Activated B cell treated with CpG ODN at 0.5 μM for 24 hours (primary cell): ENCODE measurements around the gene TMEM200A. TPM values are rescaled to one million over a fixed set of nuclear protein-coding genes. Genes with fewer than 3 reads are reported as not detected.

Experiments
- ATAC-seq: fragments of 200-7000 bp; cut with Tn5 transposase; one replicate; pipeline ENCODE4 v1.10.0; 2021; ENCODE audit warnings: low read depth, mild to moderate bottlenecking, moderate library complexity
- CTCF ChIA-PET: fragments of 350-600 bp; sonication (Branson Sonifier 250); formaldehyde crosslinking; loops from one replicate; lab custom pipeline; 2021; ENCODE audit warnings: antibody characterized with exemption; lab: Charles Lee
- POLR2A ChIA-PET: fragments of 350-600 bp; sonication (Branson Sonifier 250); formaldehyde crosslinking; loops from one replicate; lab custom pipeline; 2021; ENCODE audit warnings: antibody characterized with exemption; lab: Charles Lee
- DNase-seq: peaks from one replicate; pipeline ENCODE4 v3.0.0; 2022
- H3K27ac Mint-ChIP-seq: one replicate; pipeline ENCODE4 v1.8.0; 2020; ENCODE audit warnings: mixed read lengths
- H3K27me3 Mint-ChIP-seq: one replicate; pipeline ENCODE4 v1.8.0; 2021; ENCODE audit warnings: mixed read lengths
- H3K36me3 Mint-ChIP-seq: one replicate; pipeline ENCODE4 v1.8.0; 2021; ENCODE audit warnings: low read depth, mixed read lengths
- H3K4me1 Mint-ChIP-seq: one replicate; pipeline ENCODE4 v1.8.0; 2021; ENCODE audit warnings: mixed read lengths
- H3K4me3 Mint-ChIP-seq: one replicate; pipeline ENCODE4 v1.8.0; 2020; ENCODE audit warnings: mild to moderate bottlenecking, mixed read lengths
- H3K9me3 Mint-ChIP-seq: one replicate; pipeline ENCODE4 v1.8.0; 2020; ENCODE audit warnings: mixed read lengths
- CTCF ChIP-seq: fragments of 200-600 bp; IDR thresholded peaks from one replicate; pipeline ENCODE4 v1.8.0; 2022; ENCODE audit warnings: antibody characterized with exemption, mild to moderate bottlenecking
- intact Hi-C: fragments of 100-400 bp; cut with micrococcal nuclease; formaldehyde crosslinking; loops from one replicate; pipeline ENCODE4 v1.15.1; 2024
- total RNA-seq: library from RNA; stranded (reverse); gene quantifications from 2 replicates; pipeline ENCODE4 v1.2.3, GENCODE V29; 2022

TMEM200A gene
- total RNA-seq, 1 donor from 2014 or later, result 1.1 TPM

GRCh38 chr6:130381459-130382380, 15.9 kb downstream of the TMEM200A start:
- intact Hi-C loops, result no loop called here
- no peak for DNase-seq
- no peak for TF ChIP-seq CTCF
- Mint-ChIP-seq H3K27me3 (no peaks in the 10 kb centered on the region), H3K9me3 (no peaks in the 10 kb centered on the region), H3K27ac (no peak overlapping the region), H3K4me1 (peaks cover 6% of the 10 kb centered on the region), H3K4me3 (no peak overlapping the region), H3K36me3 (no peaks in the 10 kb centered on the region)
- no peak for ATAC-seq
- CTCF ChIA-PET, result interaction anchor here (1.0 kb wide), 1 partner anchor 12 kb away, joined by 3 read pairs; no protein-coding TSS in a partner anchor
- POLR2A ChIA-PET, result no interaction called here

DNA sequence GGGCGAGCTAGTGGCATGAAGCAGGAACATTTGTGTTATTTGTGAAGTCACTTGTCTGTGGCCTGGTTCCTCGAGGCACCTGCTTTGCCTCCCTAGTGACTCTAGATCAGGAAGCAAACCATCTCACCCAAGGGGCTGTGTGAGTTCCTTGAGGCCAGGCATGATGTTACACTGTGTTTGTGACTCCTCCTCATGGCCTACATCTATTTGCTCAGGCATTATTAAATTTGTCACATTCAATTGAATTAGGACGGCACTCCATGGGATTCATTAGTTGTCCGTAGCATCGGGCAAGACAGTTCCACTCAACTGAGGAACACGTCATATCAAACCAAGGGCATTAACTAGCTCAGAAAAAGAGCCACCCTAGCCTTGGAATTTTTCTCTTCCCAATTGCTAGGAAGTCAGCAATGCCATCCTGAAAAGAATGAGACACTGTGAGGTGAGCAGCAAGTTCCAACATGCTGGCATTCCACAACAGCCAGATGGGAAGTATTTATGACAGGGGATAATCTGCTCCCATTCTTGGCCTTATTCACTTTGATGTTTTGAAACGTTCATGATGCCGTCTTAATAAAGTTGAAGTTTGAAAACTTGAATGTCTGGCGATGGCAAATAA, 17.2 kb downstream of the TMEM200A start:
- no peak overlapping the region for H3K27ac Mint-ChIP-seq
- ChIA-PET POLR2A (no interaction called here), CTCF (no interaction called here)
- H3K36me3 Mint-ChIP-seq, result no peaks in the 10 kb centered on the region
- no peak overlapping the region for H3K4me3 Mint-ChIP-seq
- no peak for TF ChIP-seq CTCF
- no peaks in the 10 kb centered on the region for H3K9me3 Mint-ChIP-seq
- H3K27me3 Mint-ChIP-seq, result no peaks in the 10 kb centered on the region
- H3K4me1 Mint-ChIP-seq, result peaks cover 6% of the 10 kb centered on the region
- intact Hi-C loops, result no loop called here
- ATAC-seq, result no peak
- no peak for DNase-seq

DNA sequence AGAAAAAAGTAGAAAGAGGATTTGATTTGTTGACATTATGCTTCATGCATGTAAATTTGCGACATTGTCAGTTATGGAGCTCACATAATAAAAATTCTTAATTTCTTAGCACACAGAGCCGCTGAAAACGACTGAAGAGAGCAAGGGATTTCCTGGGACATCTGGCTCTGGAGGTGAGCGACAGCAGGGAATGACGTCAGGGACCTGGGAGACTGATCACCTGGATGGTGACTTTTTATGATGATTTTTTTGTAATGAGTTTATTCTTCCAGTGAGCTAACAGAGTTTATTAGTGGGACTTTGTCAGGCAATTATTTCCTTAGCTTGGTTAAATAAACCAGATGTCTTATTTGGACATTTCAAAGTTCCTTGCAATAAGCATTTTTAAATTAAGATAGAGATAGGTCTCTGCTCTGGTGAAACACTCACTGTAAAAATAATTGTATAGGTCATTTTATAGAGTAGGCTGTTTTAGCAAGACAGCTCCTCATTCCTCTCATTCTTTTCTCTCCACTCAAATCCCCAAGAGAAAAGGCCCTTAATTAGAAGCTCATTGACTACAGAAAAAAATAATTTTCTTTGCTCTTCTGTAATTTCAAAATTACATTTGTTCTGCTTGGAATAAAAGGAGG, 19.4 kb downstream of the TMEM200A start:
- no peak for TF ChIP-seq CTCF
- DNase-seq (no peak), ATAC-seq (no peak)
- H3K4me1 Mint-ChIP-seq, result peaks cover 6% of the 10 kb centered on the region
- no peaks in the 10 kb centered on the region for H3K27me3 Mint-ChIP-seq
- no peak overlapping the region for H3K4me3 Mint-ChIP-seq
- H3K36me3 Mint-ChIP-seq, result no peaks in the 10 kb centered on the region
- intact Hi-C loops, result no loop called here
- no peaks in the 10 kb centered on the region for H3K9me3 Mint-ChIP-seq
- ChIA-PET CTCF (no interaction called here), POLR2A (no interaction called here)
- no peak overlapping the region for H3K27ac Mint-ChIP-seq

GRCh38 chr6:130389142-130389541, 23.3 kb downstream of the TMEM200A start:
- H3K4me1 Mint-ChIP-seq, result no peaks in the 10 kb centered on the region
- DNase-seq (no peak), ATAC-seq (no peak)
- intact Hi-C loops, result no loop called here
- ChIA-PET CTCF (no interaction called here), POLR2A (no interaction called here)
- TF ChIP-seq CTCF, result no peak
- H3K27me3 Mint-ChIP-seq, result no peaks in the 10 kb centered on the region
- no peak overlapping the region for H3K4me3 Mint-ChIP-seq
- H3K36me3 Mint-ChIP-seq, result no peaks in the 10 kb centered on the region
- H3K27ac Mint-ChIP-seq, result no peak overlapping the region
- H3K9me3 Mint-ChIP-seq, result no peaks in the 10 kb centered on the region

- Mint-ChIP-seq H3K27ac (no peak overlapping the region), H3K4me1 (no peaks in the 10 kb centered on the region), H3K9me3 (no peaks in the 10 kb centered on the region), H3K36me3 (no peaks in the 10 kb centered on the region), H3K27me3 (no peaks in the 10 kb centered on the region), H3K4me3 (no peak overlapping the region)
- DNase-seq, result no peak
- ATAC-seq, result no peak
- intact Hi-C loops, result no loop called here
- ChIA-PET CTCF (no interaction called here), POLR2A (no interaction called here)
- no peak for TF ChIP-seq CTCF
These were observed 25.1 kb downstream of the TMEM200A start for GRCh38 chr6:130390890-130391289.
